HG03039 (cell line): ENCODE measurements around the gene NDUFC1.
A peak's percentile ranks its signal among the peaks of the same experiment; 100 is the strongest.
"Not testable (repeated sequence)": the region's sequence is repeated elsewhere in the genome, so short reads cannot be mapped to it uniquely, and the experiment has no call there.

ENCODE experiments used
- ATAC-seq: cut with Tn5 transposase; IDR thresholded peaks from one replicate; pipeline ENCODE4 v1.9.1; 2021; ENCODE audit warnings: mild to moderate bottlenecking, moderate library complexity; ENCODE audit not compliant: unreplicated experiment

The NDUFC1 gene

DNA sequence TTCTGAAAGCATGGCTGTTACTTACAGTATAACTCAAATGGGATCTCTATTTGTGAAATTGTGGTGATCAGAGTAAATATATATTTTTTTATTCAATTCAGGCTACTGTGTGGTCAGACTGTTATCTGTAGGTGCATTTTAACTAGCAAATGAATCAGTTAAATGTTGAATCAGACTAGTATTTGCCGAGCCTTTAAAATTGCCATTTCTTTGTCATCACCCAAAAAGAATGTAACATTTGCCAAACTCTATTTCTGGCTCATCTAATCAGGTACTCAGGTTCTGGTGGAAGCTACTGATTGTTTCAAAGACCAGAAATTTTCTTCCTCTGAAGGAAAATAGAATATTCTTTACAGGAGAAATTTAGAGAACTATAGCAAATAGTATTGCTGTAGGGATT lies 2.7 kb downstream of the NDUFC1 start:
- ATAC-seq = no peak

DNA sequence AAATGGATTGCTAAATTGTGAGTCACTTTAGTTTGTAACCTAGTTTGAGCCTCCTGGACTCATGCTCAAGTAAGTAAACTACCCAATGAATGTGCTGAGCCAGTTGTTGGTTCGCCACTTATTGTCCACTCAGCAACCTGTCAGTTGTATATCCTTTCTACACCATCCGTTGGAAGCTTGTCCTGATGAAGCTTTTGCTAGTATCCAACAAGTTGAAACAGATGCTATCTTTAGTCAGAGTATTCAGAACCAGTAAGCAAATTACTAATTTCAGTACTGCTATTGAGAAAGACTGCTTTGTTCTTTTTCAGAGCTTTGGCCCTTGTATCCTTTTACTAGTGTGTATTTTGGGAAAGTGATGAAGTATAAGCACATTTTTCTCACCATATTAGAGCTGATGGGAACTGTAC lies 5.3 kb downstream of the NDUFC1 start:
- ATAC-seq = no peak

- ATAC-seq = no peak
Observed at GRCh38 chr4:139295942-139296299, 6.4 kb downstream of the NDUFC1 start.

- ATAC-seq = peak; percentile 90
Observed at GRCh38 chr4:139295206-139295941, 6.9 kb downstream of the NDUFC1 start.

GRCh38 chr4:139286186-139286698 lies 16.0 kb downstream of the NDUFC1 start:
- ATAC-seq = no peak

DNA sequence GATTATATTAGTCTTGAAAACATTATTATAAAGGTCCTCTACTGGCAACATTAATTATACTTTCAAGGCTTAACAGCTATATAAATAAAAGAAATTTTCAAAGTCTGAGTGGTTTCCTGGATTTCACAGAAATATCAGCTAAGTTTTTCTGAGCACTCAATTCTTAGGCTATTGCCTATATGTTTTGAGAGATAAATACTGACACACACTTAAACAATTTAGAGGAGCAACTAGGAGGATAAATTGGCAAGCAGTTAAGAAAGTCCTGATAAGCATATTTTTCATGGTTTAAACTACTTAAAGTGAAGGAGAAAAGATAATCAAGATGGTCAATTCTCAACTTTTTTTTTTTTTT lies 19.6 kb downstream of the NDUFC1 start:
- no peak for ATAC-seq

GRCh38 chr4:139282065-139282720 lies 20.1 kb downstream of the NDUFC1 start:
- ATAC-seq = no peak

DNA sequence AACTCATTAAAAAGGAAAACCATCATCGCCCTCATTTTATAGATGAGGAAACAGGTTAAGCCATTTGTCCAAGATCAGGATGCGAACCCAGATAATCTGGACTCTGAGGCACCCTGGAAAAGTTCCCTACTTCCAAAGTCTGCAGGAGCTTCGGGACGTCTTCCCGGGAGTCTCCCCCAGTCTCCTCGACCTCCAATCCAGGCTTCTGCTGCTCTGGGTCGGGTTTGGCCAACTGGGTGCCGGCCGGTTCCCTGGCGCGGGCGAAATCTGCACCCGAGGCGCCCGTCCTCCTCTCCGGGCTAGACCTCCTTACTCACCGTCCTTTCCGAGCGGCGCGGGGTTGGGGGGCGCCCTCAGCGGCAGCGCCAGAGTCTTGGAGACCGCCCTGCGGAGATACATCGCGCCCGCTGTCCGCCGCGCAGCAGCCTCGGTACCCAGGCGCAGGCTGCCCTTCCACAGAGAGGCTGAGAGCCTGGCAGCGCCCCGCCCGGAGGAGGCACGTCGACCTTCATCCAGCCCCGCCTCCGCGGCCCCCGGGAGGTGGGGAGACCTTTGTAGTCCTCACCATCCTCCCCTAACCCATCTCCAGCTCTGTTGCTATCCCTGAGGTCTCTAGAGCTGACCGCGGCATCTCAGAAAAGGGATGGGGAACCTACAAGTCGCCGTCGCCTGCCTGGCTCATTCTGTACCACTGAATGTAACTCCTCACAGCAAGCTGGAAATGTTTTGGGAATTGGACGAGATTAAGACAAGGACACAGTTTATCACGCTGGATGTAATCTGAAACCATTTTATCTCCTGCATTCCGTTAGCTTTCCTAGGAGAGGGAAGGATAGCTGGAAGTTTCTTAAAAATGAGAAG lies 22.3 kb downstream of the NDUFC1 start, which contains the start of gene MGARP:
TSS of gene MGARP (minus strand) at position 466 of the 861 bp plus-strand sequence. CDS start at position 399, 67 bp downstream.
- ATAC-seq = no peak

- no peak for ATAC-seq
Observed at GRCh38 chr4:139278912-139279759, 23.1 kb downstream of the NDUFC1 start.

DNA sequence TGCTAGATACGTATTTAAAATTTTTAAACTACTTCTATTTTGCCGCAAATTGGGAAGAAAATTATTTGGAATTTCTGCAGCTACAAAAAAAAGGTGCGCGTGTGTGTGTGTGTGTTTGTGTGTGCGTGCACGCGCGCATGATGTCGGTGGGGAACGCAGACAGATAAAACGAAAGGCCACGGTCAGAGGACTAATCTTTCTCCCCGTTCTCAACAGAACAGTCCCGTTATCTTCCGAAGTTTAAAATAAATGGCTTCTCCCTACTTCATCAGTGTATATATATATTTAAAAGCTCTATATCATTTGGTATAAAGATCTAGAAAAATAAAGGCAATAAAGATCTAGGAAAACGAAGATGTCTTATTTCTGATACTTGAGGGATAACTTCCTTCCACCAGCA lies 23.8 kb downstream of the NDUFC1 start:
- ATAC-seq = no peak

DNA sequence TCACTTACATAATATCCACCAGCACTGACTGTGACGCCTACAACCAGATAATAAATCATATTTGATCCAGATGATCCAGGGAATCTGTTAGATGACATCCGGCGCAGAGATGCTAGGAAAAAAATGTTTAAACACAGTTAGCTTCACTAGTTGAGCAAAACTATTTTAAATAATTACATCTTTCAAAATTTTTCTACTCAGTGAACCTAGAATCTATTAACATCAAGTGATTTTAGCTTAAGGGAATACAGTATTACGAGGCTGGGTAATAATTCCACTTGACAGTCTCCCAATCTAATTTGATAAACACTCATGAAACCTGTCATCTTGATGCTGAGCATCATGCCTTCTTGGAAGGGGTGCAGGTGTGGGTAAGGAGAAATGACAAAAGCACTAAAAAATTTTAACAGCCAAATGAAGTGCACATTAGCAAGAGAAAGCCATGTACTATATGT lies 27.0 kb downstream of the NDUFC1 start:
- no peak for ATAC-seq

DNA sequence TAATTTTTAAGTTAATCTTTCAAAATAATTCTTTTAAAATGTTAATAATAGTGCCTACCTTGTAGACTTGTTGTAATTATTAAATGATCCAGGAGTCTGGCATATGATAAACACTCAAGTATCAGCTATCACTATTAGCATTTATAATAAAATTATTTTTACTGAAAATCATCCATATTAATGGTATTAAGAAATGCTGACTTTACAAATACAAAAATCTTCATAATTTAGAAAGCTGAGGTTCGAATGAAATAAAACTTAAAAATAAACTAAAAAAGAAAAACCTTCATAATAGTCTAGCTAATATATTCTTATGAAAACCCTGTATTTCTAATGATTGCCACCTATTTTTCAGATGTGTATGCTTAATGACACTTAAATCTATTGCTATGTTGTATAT lies 27.5 kb downstream of the NDUFC1 start:
- ATAC-seq = no peak

GRCh38 chr4:139273835-139274234 lies 28.4 kb downstream of the NDUFC1 start:
- no peak for ATAC-seq

DNA sequence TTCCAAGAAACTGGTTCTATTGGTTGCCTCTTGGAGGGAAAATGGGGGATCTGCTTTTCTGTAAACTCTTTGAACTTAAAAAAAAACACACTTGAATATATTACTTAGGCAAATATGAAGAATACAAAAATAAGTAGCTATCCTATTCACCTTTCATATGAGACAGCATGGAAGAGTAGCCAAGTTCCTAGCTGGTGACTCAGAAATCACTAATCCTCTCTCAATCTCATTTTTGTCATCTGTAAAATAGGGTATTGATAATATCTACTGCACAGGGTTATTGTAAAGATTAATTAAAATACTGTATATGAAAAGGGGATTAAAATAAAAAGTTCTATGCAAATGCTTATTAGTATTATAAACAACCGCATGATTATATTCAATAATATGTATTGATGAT lies 35.0 kb downstream of the NDUFC1 start:
- no peak for ATAC-seq

GRCh38 chr4:139266583-139267257 lies 35.6 kb downstream of the NDUFC1 start:
- ATAC-seq = peak; percentile 96

DNA sequence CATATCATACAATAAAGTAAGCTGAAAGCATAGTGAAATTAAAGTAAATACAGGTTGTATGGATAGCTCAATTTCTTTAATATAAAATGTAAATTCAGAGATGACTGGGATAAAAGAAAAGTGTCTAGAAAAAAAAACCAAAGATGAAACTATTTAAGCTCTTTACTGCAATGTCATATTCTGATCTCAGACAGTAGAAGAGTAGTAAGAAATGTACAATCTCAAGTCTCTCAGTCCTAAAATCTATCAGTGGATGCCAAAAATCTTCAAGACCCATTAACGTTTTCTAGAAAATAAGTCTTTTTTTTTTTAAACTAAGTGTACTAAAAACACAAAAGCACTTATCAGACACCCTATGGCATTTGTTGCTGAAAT lies 36.1 kb downstream of the NDUFC1 start:
- no peak for ATAC-seq

- ATAC-seq = no peak
Observed at GRCh38 chr4:139265654-139266053, 36.6 kb downstream of the NDUFC1 start.

DNA sequence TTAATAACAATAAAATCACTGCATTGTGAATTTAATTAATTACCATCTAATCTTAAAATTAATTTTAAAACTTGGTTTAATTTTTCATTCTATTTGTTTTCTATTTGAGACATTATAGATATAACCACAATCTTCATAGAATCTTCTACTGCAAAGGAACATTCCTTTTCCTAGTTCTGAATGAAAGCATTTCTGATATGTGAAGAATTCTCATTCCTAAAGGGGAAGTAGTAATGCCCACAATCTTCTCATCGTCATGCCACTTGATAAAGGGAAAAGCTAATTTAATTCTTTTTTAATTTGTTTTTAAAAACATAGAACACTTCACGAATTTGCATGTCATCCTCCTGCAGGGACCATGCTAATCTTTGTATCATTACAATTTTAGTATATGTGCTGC lies 45.9 kb downstream of the NDUFC1 start:
- ATAC-seq = no peak

- not testable (repeated sequence) for ATAC-seq
Observed at GRCh38 chr4:139255581-139255980, 46.7 kb downstream of the NDUFC1 start.

- ATAC-seq = no peak
Observed at GRCh38 chr4:139253713-139254112, 48.6 kb downstream of the NDUFC1 start.
